AG09309 (cell line): Measurements from ENCODE around the gene TSPAN2.

Source experiments
- DNase-seq: peaks from one replicate; pipeline ENCODE4 v3.0.0-alpha.2; 2010; ENCODE audit warnings: low read depth
- H3K4me3 ChIP-seq: 2 replicates; pipeline ENCODE4 v1.5.1; 2011; ENCODE audit warnings: mild to moderate bottlenecking, low read depth, low read length, moderate library complexity; ENCODE audit not compliant: control insufficient read depth
- TF ChIP-seq, protein P1 (sequence below): IDR thresholded peaks from 2 replicates; pipeline ENCODE4 v1.5.1; 2011; ENCODE audit warnings: mild to moderate bottlenecking, low read depth, low read length, inconsistent platforms; ENCODE audit not compliant: insufficient read depth, control insufficient read depth; ENCODE audit errors: missing control alignments

The TSPAN2 gene

DNA sequence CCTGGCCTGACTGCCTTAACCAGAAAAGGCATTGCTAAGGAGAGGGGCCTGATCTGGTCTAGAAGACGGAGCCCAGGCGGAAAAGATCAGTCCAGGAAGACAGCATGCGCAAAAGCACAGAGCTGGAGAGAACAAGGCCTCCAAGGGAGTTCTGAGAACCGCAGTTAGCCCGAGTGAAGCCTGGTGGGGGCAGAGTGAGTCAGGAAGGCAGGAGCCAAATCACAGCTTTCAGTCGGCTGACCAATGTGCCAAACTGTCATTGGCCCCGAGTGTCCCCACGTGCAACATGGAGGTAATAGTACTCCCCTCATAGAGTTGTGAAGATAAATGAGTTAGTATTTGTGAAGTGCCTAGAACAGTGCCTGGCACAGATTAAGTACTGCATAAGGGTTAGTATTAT is 1.2 kb upstream of the TSPAN2 start:
- DNase-seq: no peak
- TF ChIP-seq, protein P1, sequence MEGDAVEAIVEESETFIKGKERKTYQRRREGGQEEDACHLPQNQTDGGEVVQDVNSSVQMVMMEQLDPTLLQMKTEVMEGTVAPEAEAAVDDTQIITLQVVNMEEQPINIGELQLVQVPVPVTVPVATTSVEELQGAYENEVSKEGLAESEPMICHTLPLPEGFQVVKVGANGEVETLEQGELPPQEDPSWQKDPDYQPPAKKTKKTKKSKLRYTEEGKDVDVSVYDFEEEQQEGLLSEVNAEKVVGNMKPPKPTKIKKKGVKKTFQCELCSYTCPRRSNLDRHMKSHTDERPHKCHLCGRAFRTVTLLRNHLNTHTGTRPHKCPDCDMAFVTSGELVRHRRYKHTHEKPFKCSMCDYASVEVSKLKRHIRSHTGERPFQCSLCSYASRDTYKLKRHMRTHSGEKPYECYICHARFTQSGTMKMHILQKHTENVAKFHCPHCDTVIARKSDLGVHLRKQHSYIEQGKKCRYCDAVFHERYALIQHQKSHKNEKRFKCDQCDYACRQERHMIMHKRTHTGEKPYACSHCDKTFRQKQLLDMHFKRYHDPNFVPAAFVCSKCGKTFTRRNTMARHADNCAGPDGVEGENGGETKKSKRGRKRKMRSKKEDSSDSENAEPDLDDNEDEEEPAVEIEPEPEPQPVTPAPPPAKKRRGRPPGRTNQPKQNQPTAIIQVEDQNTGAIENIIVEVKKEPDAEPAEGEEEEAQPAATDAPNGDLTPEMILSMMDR: no peak
- H3K4me3 ChIP-seq: no peak overlapping the region

DNA sequence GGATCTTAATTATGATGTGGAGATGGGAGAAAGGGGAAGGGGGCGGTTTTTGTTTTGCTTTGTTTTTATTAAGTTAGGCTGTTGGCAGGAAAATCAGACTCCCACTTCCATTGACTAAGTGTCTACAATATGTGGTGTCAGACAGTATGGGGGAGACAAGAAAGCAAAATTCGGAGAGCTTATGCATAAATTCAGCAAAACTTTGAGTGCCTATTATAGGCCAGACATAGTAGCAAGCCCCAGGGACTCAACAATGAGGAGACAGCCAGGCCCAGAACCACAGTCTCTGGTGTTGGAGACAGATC is 835 bp upstream of the TSPAN2 start:
- H3K4me3 ChIP-seq: no peak overlapping the region
- TF ChIP-seq, protein P1: no peak
- DNase-seq: no peak

DNA sequence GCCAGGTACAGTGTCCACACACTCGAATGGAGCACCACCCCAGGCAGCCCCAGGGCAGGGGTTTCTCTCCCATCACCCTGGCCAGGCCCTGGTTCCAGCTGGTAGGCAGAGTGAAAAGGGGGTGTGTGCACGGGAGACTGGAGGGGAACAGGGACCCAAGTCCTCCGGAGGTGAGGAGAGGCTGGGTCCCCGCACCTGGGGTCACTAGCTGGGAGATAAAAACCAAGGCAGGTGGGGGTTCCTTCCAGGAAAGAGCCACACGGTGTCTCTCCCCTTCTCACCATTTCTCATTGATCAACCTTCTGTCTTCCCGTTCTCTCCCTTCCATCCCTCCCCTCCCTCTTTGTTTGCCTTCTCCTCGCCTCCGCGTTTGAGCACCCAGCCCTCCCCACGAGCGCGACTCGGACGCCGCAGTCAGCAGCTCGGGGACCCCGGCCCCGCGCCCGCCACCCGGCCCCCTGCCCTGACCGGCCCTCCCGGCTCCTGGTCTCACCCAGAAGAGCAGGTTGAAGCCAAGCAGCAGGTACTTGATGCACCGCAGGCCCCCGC is 358 bp downstream of the TSPAN2 start:
- DNase-seq: no peak
- H3K4me3 ChIP-seq: peak overlapping the region; percentile 63
- TF ChIP-seq, protein P1: no peak

DNA sequence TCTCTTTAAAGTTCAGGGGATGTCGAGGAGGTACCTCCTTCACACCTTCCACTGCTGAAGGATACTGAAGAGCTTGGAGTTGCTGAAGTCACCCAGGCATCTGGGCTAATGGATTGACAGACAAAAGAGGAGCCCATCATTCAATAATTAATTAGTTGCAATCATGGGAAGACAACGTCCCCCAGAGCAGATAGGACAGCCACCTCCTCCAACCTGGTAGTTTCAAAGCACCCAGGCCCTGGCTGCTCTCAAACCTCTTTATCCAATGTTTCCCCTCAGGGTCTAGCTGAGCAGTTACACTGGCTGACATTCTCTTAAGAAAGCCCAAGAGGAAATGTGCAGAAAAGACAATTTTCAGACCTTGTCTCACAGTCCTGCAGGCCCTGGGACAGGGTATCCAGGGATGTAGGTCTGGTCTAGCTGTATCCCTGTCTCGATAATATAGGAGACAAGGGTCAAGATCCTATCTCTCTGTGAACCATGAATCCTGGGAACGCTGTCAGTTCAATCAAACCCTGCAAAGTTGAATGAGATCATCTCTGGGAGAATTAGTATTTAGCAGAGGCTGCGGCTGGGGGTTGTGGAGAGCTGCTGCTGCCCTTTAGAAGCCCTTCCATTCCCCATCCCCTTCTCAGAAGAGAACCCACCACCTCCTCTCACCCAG is 1.1 kb downstream of the TSPAN2 start:
- TF ChIP-seq, protein P1: no peak
- no peak for DNase-seq
- H3K4me3 ChIP-seq: no peak overlapping the region

DNA sequence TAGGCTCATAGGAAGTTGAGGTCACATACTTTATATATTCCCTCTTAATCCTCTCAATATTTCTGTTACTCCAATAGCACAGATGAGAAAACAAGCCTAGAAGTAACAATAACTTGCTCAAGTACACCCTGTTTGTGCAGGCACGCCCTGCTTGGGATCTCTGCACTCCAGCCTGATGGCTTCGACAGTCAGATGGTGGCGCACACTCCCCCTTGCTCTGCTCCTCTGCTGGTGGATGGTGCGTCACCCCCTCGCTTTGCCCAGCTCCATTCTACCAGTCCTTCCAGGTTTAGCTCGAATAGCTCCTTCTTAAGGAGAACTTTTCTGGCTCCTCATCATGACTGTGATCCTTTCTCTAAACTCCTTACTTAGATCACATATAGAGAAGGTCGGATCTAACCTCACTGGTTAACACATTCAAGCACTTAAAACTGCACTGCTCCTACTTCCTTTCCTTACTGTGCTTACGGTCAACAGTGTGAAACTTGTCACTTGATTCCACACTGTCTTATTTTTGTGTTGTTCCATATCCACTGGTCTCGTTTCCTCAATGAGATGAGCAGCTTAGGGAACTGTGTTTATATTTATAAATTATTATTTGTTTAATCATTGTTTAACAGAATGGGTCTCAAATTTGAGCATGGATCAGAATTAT is 3.0 kb downstream of the TSPAN2 start:
- DNase-seq: no peak
- no peak overlapping the region for H3K4me3 ChIP-seq
- TF ChIP-seq, protein P1: no peak

DNA sequence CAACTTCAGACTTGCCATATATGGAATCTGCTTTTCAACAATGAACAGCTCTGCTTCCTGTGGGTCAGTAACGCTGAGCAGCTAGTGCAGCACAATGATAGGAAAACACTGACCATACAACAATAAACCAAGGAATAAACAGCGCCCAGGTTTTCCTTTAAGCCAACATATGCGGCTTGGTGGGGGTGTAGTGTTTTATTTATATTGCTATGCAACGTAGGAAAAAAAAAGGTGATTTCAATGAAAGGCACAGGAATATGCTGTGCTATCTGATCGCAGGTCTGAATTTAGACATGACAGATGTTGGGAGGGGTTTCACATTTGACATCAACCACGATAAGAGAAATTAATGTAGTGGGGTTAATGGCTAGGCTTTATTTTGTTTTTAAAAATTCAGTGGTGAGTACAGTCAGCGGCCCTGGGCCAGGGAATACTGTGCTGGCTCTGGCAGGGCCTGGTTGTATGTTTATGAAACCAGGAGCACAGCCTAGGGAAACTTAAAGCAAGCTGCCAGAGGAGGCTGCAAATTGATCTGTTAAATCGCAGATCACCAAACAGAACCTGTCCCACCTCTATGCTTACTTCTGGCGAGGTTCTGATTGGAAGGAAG is 4.3 kb downstream of the TSPAN2 start:
- TF ChIP-seq, protein P1: no peak
- H3K4me3 ChIP-seq: no peak overlapping the region
- DNase-seq: no peak
